Liver (tissue), 9 donors: ENCODE measurements around the gene IPPK. TPM values are rescaled to one million over a fixed set of nuclear protein-coding genes. Genes with fewer than 3 reads are reported as not detected.

ENCODE experiments used
- DNase-seq: peaks from one replicate; pipeline ENCODE4 v3.0.0-alpha.2; 2017; ENCODE audit warnings: low spot score
- H3K27ac ChIP-seq, 2 donors: one replicate each; pipeline ENCODE4 v1.7.0; 2013; ENCODE audit warnings: inconsistent platforms in 2 of 2, low read length in 2 of 2, control low read depth in 1 of 2, low read depth in 1 of 2, mild to moderate bottlenecking in 1 of 2
- H3K27me3 ChIP-seq, 4 donors: one replicate each; pipeline versions ENCODE4 v1.6.1 to v1.7.0; 2013; ENCODE audit warnings: low read length in 3 of 4, inconsistent platforms in 1 of 4, mild to moderate bottlenecking in 1 of 4, moderate library complexity in 1 of 4; ENCODE audit not compliant: control insufficient read depth in 4 of 4, insufficient read depth in 4 of 4
- H3K36me3 ChIP-seq, 4 donors: one replicate each; pipeline versions ENCODE4 v1.6.1 to v1.7.0; 2013; ENCODE audit warnings: low read length in 3 of 4, mild to moderate bottlenecking in 3 of 4, low read depth in 1 of 4, moderate library complexity in 1 of 4; ENCODE audit not compliant: control insufficient read depth in 4 of 4, insufficient read depth in 3 of 4
- H3K4me1 ChIP-seq, 4 donors: one replicate each; pipeline versions ENCODE4 v1.6.1 to v1.7.0; 2013; ENCODE audit warnings: low read length in 3 of 4, mild to moderate bottlenecking in 3 of 4, moderate library complexity in 1 of 4; ENCODE audit not compliant: control insufficient read depth in 4 of 4, insufficient read depth in 4 of 4
- H3K4me3 ChIP-seq, 3 donors: one replicate each; pipeline versions ENCODE4 v1.6.1 to v1.7.0; 2013; ENCODE audit warnings: low read length in 3 of 3, control low read depth in 1 of 3, low read depth in 1 of 3, mild to moderate bottlenecking in 1 of 3
- H3K9ac ChIP-seq, 2 donors: one replicate each; pipeline ENCODE4 v1.7.0; 2013; ENCODE audit warnings: low read length in 2 of 2, mild to moderate bottlenecking in 2 of 2, moderate library complexity in 2 of 2, control low read depth in 1 of 2, low read depth in 1 of 2
- H3K9me3 ChIP-seq, 4 donors: one replicate each; pipeline versions ENCODE4 v1.6.1 to v1.7.0; 2013; ENCODE audit warnings: low read length in 3 of 4; ENCODE audit not compliant: control insufficient read depth in 4 of 4
- EGR1 ChIP-seq, 2 donors: IDR thresholded peaks; 2 replicates each; pipeline ENCODE4 v1.6.1; 2016 to 2018; ENCODE audit warnings: antibody characterized with exemption in 2 of 2, low read depth in 2 of 2
- FOXA1 ChIP-seq: IDR thresholded peaks from 2 replicates; pipeline ENCODE4 v1.6.1; 2016; ENCODE audit warnings: antibody characterized with exemption
- FOXA2 ChIP-seq: IDR thresholded peaks from 2 replicates; pipeline ENCODE4 v1.6.1; 2016; ENCODE audit warnings: antibody characterized with exemption
- GABPA ChIP-seq, 2 donors: IDR thresholded peaks in 1 of 2; conservative IDR thresholded peaks in 1 of 2; 2 replicates each; pipeline ENCODE4 v1.6.1; 2016; ENCODE audit warnings: antibody characterized with exemption in 2 of 2, mild to moderate bottlenecking in 1 of 2, moderate library complexity in 1 of 2
- HNF4G ChIP-seq: IDR thresholded peaks from 2 replicates; pipeline ENCODE4 v1.6.1; 2016; ENCODE audit warnings: antibody characterized with exemption
- RAD21 ChIP-seq, 2 donors: IDR thresholded peaks; 2 replicates each; pipeline ENCODE4 v1.6.1; 2016; ENCODE audit warnings: antibody characterized with exemption in 2 of 2, mild to moderate bottlenecking in 2 of 2
- SP1 ChIP-seq: IDR thresholded peaks from 2 replicates; pipeline ENCODE4 v1.6.1; 2018; ENCODE audit warnings: antibody characterized with exemption, mild to moderate bottlenecking
- WGBS: extraction: QIAGEN DNeasy Blood & Tissue Kit; methylation state at CpG from one replicate; pipeline ENCODE4 v1.1.7; 2013; 5-methylcytosine and 5-hydroxymethylcytosine counted together
- polyA plus RNA-seq, 2 donors: library from polyadenylated mRNA; stranded (reverse) in 1 of 2; unstranded in 1 of 2; fragments of 200-250 nt in 1 of 2; fragments of >200 nt in 1 of 2; fragmentation: Nextera tagmentation in 1 of 2; extraction: Ambion mirVana in 1 of 2; gene quantifications; one replicate each; pipeline versions ENCODE4 v1.2.1 to v1.2.3, GENCODE V29; 2013 to 2015
- total RNA-seq, 2 donors: library from RNA; depleted of rRNA; stranded (reverse); fragments of >200 nt; gene quantifications; one replicate each; pipeline ENCODE4 v1.2.3, GENCODE V29; 2014
- TF ChIP-seq, protein P1 (sequence below): IDR thresholded peaks from 2 replicates; pipeline ENCODE4 v1.6.1; 2016; ENCODE audit warnings: antibody characterized with exemption
- TF ChIP-seq, protein P2 (sequence below): fragments of 150-350 bp; IDR thresholded peaks from 2 replicates; pipeline ENCODE4 v1.5.1; 2017; ENCODE audit warnings: improper control_type of control experiment, low read depth, low read length; ENCODE audit not compliant: missing input control
- TF ChIP-seq, protein P3 (sequence below): IDR thresholded peaks from 2 replicates; pipeline ENCODE4 v1.6.1; 2016; ENCODE audit warnings: antibody characterized with exemption
- TF ChIP-seq, protein P4 (sequence below): IDR thresholded peaks from 2 replicates; pipeline ENCODE4 v1.6.1; 2016; ENCODE audit warnings: antibody characterized with exemption
- donor health status: healthy.
- donor health status: healthy.
- donor health status: healthy.
- donor health status: healthy.
- donor health status: healthy.

The IPPK gene
- total and polyA plus RNA-seq, 4 donors, result 2.1 to 5.9 (median 3.6) TPM

DNA sequence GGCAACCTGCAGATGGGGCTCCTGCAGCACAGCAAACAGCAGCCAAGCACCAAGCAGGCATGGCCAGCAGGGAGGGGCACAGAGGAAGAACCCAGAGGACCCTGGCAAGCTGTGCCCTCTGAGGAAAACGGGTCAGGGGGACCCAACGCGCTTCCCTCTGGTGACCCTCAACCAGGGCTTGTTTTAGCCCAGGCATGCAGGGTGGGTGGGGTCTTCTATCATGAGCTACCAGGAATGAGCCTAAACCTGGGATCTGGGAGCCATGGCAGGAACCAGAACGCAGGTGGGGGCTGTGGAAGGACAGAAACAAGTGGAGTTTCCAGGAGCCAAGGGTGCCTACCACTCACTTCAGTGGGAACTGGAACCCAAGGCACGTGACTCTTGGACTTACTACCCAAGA, 20.9 kb downstream of the IPPK start:
- TF ChIP-seq SP1 (no peak), GABPA (IDR thresholded peaks at IDR 0.05 in 1 of 2, conservative IDR thresholded peaks at IDR 0.05 in 1 of 2) (no peak), EGR1 (IDR thresholded peaks at IDR 0.05; ENCODE audit: low read depth in 2 of 2) (no peak), RAD21 (IDR thresholded peaks at IDR 0.05) (no peak), FOXA2 (no peak)
- TF ChIP-seq, protein P1, sequence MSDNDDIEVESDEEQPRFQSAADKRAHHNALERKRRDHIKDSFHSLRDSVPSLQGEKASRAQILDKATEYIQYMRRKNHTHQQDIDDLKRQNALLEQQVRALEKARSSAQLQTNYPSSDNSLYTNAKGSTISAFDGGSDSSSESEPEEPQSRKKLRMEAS, result no peak
- TF ChIP-seq, protein P2, sequence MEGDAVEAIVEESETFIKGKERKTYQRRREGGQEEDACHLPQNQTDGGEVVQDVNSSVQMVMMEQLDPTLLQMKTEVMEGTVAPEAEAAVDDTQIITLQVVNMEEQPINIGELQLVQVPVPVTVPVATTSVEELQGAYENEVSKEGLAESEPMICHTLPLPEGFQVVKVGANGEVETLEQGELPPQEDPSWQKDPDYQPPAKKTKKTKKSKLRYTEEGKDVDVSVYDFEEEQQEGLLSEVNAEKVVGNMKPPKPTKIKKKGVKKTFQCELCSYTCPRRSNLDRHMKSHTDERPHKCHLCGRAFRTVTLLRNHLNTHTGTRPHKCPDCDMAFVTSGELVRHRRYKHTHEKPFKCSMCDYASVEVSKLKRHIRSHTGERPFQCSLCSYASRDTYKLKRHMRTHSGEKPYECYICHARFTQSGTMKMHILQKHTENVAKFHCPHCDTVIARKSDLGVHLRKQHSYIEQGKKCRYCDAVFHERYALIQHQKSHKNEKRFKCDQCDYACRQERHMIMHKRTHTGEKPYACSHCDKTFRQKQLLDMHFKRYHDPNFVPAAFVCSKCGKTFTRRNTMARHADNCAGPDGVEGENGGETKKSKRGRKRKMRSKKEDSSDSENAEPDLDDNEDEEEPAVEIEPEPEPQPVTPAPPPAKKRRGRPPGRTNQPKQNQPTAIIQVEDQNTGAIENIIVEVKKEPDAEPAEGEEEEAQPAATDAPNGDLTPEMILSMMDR, result no peak
- DNase-seq, result no peak
- WGBS, result 96% methylated on average over 5 of the region's 5 CpGs
- Histone ChIP-seq H3K4me3 (no peak overlapping the region), H3K36me3 (peaks cover 11 to 45% (median 24%) of the 10 kb centered on the region in 4 donors), H3K27ac (no peak overlapping the region), H3K27me3 (no peaks in the 10 kb centered on the region), H3K9ac (no peak overlapping the region), H3K4me1 (no peaks in the 10 kb centered on the region), H3K9me3 (no peaks in the 10 kb centered on the region)

DNA sequence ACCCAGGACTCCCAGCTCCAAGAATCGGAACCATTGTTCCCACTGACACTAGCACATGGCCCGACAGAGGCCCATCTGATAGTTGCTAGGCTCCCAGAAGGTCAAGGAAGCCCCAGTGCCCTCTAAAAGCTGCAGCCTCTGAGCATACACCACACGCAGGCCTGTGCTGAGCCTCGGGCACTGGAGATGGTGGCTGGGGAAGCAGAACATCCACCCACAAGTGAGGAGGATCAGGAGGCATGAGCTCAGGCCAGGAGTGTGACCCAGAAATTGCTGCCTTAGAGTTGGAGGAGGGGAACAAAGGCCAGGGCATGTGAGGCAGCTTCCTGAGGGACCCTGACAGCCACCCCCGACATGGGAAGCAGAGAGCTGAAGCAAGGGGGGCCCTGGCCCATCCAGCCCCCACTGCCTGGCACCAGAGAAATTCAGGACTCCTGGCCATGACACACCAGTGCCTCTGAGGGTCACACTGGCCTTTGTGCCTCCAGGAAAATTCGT, 21.4 kb downstream of the IPPK start:
- Histone ChIP-seq H3K36me3 (peaks cover 11 to 46% (median 28%) of the 10 kb centered on the region in 4 donors), H3K4me3 (no peak overlapping the region), H3K27ac (no peak overlapping the region), H3K4me1 (no peaks in the 10 kb centered on the region), H3K9me3 (no peaks in the 10 kb centered on the region), H3K27me3 (no peaks in the 10 kb centered on the region), H3K9ac (no peak overlapping the region)
- TF ChIP-seq HNF4G (no peak), GABPA (IDR thresholded peaks at IDR 0.05 in 1 of 2, conservative IDR thresholded peaks at IDR 0.05 in 1 of 2) (no peak), EGR1 (IDR thresholded peaks at IDR 0.05; ENCODE audit: low read depth in 2 of 2) (no peak), FOXA1 (no peak), FOXA2 (no peak)
- TF ChIP-seq, protein P1, result no peak
- TF ChIP-seq, protein P3, sequence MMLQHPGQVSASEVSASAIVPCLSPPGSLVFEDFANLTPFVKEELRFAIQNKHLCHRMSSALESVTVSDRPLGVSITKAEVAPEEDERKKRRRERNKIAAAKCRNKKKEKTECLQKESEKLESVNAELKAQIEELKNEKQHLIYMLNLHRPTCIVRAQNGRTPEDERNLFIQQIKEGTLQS, result no peak
- TF ChIP-seq, protein P4, sequence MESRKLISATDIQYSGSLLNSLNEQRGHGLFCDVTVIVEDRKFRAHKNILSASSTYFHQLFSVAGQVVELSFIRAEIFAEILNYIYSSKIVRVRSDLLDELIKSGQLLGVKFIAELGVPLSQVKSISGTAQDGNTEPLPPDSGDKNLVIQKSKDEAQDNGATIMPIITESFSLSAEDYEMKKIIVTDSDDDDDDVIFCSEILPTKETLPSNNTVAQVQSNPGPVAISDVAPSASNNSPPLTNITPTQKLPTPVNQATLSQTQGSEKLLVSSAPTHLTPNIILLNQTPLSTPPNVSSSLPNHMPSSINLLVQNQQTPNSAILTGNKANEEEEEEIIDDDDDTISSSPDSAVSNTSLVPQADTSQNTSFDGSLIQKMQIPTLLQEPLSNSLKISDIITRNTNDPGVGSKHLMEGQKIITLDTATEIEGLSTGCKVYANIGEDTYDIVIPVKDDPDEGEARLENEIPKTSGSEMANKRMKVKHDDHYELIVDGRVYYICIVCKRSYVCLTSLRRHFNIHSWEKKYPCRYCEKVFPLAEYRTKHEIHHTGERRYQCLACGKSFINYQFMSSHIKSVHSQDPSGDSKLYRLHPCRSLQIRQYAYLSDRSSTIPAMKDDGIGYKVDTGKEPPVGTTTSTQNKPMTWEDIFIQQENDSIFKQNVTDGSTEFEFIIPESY, result no peak
- no peak for DNase-seq
- WGBS, result 84% methylated on average over 6 of the region's 6 CpGs
